ENCODE measurements around the gene FCER1G. TPM values are rescaled to one million over a fixed set of nuclear protein-coding genes. Genes with fewer than 3 reads are reported as not detected.

FCER1G gene
- total RNA-seq, 1 experiment from 2014 or later: not detected

DNA sequence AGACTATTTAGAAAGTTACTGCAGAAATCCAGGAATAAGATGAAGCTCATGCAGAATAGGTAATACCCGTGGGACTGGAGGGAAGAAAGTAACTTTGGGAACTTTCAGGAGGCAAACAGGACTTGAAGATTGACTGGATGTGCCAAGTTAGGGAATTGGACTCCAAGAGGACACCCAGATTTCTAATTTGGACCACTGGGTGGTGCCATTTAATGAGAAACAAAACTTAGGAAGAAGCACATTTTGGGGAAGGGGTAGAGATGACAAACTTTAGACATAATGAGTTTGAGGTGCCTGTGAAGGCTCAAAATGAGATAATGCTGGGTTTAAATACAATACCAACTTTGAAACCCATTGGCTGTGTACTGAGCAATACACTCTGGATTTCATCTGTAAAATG, 34.5 kb upstream of the FCER1G start:
- Histone ChIP-seq H3F3A (ENCODE audit: low read length, unreplicated experiment) (no peaks in the 10 kb centered on the region), H3K9me2 (replicated peaks; ENCODE audit: low read length) (no peaks in the 10 kb centered on the region), H3K9me3 (ENCODE audit: low read length) (no peaks in the 10 kb centered on the region), H3K4me2 (ENCODE audit: low read length) (no peak overlapping the region), H3K79me2 (ENCODE audit: low read length) (peaks cover 16% of the 10 kb centered on the region), H3K36me3 (ENCODE audit: low read depth, low read length) (no peaks in the 10 kb centered on the region), H3K27ac (ENCODE audit: low read length) (no peak overlapping the region), H3K4me1 (ENCODE audit: insufficient read depth, low read length) (peaks cover 32% of the 10 kb centered on the region), H4K20me1 (ENCODE audit: low read length) (no peaks in the 10 kb centered on the region), H3K9ac (ENCODE audit: low read length) (no peak overlapping the region), H3K4me3 (ENCODE audit: low read length) (no peak overlapping the region), H3K27me3 (ENCODE audit: low read length) (no peaks in the 10 kb centered on the region), H2AFZ (ENCODE audit: low read length) (no peak overlapping the region)
- DNase-seq: peak; percentile 57
- TF ChIP-seq EZH2 (IDR thresholded peaks at IDR 0.05; ENCODE audit: low read length, unreplicated experiment) (no peak), EZH2phosphoT487 (IDR thresholded peaks at IDR 0.05; ENCODE audit: borderline replicate concordance, low read length) (no peak), CTCF (conservative IDR thresholded peaks at IDR 0.05; ENCODE audit: low read depth, low read length) (peak; percentile 74)
- no TSS peak for BruUV-seq (replicated peaks)
- ATAC-seq: no peak
- intact Hi-C loops (cut with micrococcal nuclease): loop anchor here (10.0 kb wide), 1 partner anchor 564 kb away; the partner anchor contains the start of gene DUSP12
- ChIA-PET POLR2A (ENCODE audit: unreplicated experiment) (no interaction called here), CTCF (interaction anchor here (0.6 kb wide), 1 partner anchor 612 kb away, joined by 3 read pairs; no protein-coding TSS in a partner anchor)

DNA sequence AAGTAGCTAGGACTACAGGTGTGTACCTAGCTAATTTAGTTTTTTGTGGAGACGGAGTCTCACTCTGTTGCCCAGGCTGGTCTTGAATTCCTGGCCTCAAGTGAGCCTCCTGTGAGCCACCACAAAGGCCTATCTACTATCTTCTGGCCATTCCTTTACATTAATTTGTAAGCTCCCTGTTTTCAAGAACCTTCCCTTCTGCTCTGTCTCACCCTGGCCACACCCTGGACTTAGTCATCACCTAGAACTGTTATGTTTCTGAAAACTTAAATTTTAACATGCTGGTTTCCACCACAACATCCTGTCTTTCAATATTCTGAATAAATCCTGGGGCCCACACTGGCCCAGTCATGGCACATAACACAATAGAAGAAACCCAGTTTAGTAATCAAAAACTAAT, 32.9 kb upstream of the FCER1G start:
- intact Hi-C loops (cut with micrococcal nuclease): loop anchor here (10.0 kb wide), 1 partner anchor 563 kb away; the partner anchor contains the start of gene DUSP12
- peak overlapping the region; percentile 18 for H3K4me2 ChIP-seq (ENCODE audit: low read length)
- H2AFZ ChIP-seq (ENCODE audit: low read length): peak overlapping the region; percentile 42
- H4K20me1 ChIP-seq (ENCODE audit: low read length): no peaks in the 10 kb centered on the region
- H3K36me3 ChIP-seq (ENCODE audit: low read depth, low read length): no peaks in the 10 kb centered on the region
- peak overlapping the region; percentile 54 for H3K27ac ChIP-seq (ENCODE audit: low read length)
- H3K79me2 ChIP-seq (ENCODE audit: low read length): peaks cover under 1% of the 10 kb centered on the region
- H3K27me3 ChIP-seq (ENCODE audit: low read length): no peaks in the 10 kb centered on the region
- POLR2A ChIA-PET (ENCODE audit: unreplicated experiment): interaction anchor here (0.5 to 1.0 kb wide), 4 partner anchors 10 to 230 kb away, joined by 3 to 12 read pairs (median 3); no protein-coding TSS in a partner anchor
- H3K4me3 ChIP-seq (ENCODE audit: low read length): no peak overlapping the region
- DNase-seq (peak; percentile 77), ATAC-seq (peak; percentile 78)
- peaks cover 22% of the 10 kb centered on the region for H3K4me1 ChIP-seq (ENCODE audit: insufficient read depth, low read length)
- no peaks in the 10 kb centered on the region for H3K9me2 ChIP-seq (replicated peaks; ENCODE audit: low read length)
- no peaks in the 10 kb centered on the region for H3F3A ChIP-seq (ENCODE audit: low read length, unreplicated experiment)
- CTCF ChIA-PET: interaction anchor here (0.6 to 1.5 kb wide), 4 partner anchors 9 to 200 kb away, joined by 3 to 11 read pairs (median 3); partner anchors contain the start of genes NDUFS2 and TOMM40L
- no peaks in the 10 kb centered on the region for H3K9me3 ChIP-seq (ENCODE audit: low read length)
- no peak overlapping the region for H3K9ac ChIP-seq (ENCODE audit: low read length)
- TF ChIP-seq CTCF (conservative IDR thresholded peaks at IDR 0.05; ENCODE audit: low read depth, low read length) (no peak), EZH2phosphoT487 (IDR thresholded peaks at IDR 0.05; ENCODE audit: borderline replicate concordance, low read length) (no peak), EZH2 (IDR thresholded peaks at IDR 0.05; ENCODE audit: low read length, unreplicated experiment) (no peak)
- no TSS peak for BruUV-seq (replicated peaks)

- Histone ChIP-seq H3K4me1 (ENCODE audit: insufficient read depth, low read length) (peaks cover 15% of the 10 kb centered on the region), H3K9me3 (ENCODE audit: low read length) (no peaks in the 10 kb centered on the region), H3F3A (ENCODE audit: low read length, unreplicated experiment) (no peaks in the 10 kb centered on the region), H3K9me2 (replicated peaks; ENCODE audit: low read length) (no peaks in the 10 kb centered on the region), H4K20me1 (ENCODE audit: low read length) (no peaks in the 10 kb centered on the region), H3K9ac (ENCODE audit: low read length) (no peak overlapping the region), H3K36me3 (ENCODE audit: low read depth, low read length) (no peaks in the 10 kb centered on the region), H2AFZ (ENCODE audit: low read length) (no peak overlapping the region), H3K4me2 (ENCODE audit: low read length) (no peak overlapping the region), H3K4me3 (ENCODE audit: low read length) (no peak overlapping the region), H3K79me2 (ENCODE audit: low read length) (no peaks in the 10 kb centered on the region), H3K27me3 (ENCODE audit: low read length) (no peaks in the 10 kb centered on the region), H3K27ac (ENCODE audit: low read length) (no peak overlapping the region)
- DNase-seq (no peak), ATAC-seq (no peak)
- CTCF ChIA-PET: no interaction called here
- TF ChIP-seq CTCF (conservative IDR thresholded peaks at IDR 0.05; ENCODE audit: low read depth, low read length) (no peak), EZH2phosphoT487 (IDR thresholded peaks at IDR 0.05; ENCODE audit: borderline replicate concordance, low read length) (no peak), EZH2 (IDR thresholded peaks at IDR 0.05; ENCODE audit: low read length, unreplicated experiment) (no peak)
- intact Hi-C loops (cut with micrococcal nuclease): loop anchor here (10.0 kb wide), 1 partner anchor 560 kb away; the partner anchor contains the start of gene DUSP12
- POLR2A ChIA-PET (ENCODE audit: unreplicated experiment): interaction anchor here (0.6 kb wide), 1 partner anchor 32 kb away, joined by 6 read pairs; no protein-coding TSS in a partner anchor
- no TSS peak for BruUV-seq (replicated peaks)
Observed at GRCh38 chr1:161185282-161185682, 29.8 kb upstream of the FCER1G start.
